GM21367 (cell line): Measurements from ENCODE around the gene ALG12.

ENCODE experiments used
- ATAC-seq: cut with Tn5 transposase; IDR thresholded peaks from one replicate; pipeline ENCODE4 v1.9.1; 2021; ENCODE audit not compliant: unreplicated experiment

Gene ALG12

GRCh38 chr22:49913446-49913845 lies 4.8 kb downstream of the ALG12 start:
- no peak for ATAC-seq

GRCh38 chr22:49913026-49913425 lies 5.2 kb downstream of the ALG12 start:
- ATAC-seq, result no peak

- no peak for ATAC-seq
Measured at GRCh38 chr22:49911881-49912625, 6.2 kb downstream of the ALG12 start.

DNA sequence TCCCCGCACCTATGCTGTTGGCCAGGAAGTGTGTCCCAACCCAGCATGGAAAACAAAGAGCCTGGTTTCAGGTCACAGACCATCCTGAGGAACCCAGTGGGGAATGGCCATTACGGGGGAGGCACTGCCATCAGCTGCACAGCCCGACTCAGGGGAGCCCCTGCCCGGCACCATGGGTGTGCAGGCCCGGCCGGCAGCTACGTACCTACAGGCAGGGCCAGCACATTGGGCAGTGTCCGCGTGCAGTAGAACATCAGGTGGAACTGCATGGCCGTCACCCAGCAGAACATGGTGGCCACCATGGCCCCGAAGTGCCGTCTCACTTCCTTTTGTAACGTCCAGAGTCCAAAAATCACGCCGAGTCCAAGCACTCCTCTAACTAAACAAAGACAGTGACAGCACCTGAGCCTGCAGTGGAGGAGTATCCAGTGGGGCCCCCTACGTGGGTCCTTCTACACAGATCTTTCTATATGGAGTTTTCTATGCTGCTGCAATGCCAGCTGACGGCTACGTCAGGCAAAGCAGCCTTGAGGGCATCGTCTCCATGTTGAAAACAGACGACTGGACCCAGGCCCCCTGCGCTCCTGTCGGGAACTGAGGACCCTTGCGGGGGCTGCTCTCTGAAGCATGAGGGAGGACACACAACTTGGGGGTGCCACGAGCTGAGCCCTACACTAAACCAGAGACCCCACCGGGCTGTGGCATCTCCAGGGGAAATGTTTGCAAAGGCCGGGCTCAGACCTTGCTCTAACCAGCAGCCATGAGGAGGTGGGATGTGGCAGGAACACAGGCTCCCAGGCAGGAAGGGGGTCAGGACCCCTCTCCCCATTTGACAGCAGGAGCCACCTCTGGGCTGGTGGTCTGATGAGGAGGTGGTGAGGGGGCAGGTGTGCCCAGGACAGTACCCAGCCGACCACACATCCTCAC lies 7.7 kb downstream of the ALG12 start:
- ATAC-seq, result no peak

DNA sequence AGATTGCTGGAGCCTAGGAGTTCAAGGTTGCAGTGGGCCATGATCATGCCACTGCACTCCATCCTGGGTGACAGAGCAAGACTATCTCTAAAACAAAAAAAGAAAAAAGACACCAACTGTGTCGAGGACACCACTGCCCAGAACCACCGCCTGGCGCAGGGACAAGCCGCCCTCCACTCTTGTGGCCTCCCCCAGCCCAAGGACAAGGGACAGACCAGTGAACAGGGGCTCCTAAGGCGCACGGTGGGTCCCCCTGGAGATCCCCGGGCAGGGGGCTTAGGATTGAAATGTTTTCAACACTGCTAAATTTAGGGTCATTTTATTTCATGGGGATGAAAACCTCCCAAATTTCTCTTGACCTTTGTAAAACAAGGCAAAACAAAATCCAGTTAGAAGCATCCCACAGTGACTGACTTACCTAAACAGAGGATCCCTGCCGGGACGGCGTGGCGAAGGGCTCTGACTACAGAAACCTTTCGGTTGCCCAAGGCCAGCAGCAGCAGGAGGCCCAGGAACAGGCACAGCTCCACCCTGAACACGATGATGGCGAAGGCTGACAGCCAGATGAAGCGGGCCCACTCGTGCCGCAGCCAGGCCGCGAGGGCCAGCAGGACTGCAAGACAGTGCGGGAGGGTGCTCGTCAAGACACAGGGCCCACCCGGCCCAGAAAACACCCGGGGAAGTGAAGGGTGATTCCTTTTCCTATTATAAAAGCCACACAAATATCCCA lies 8.6 kb downstream of the ALG12 start:
- no peak for ATAC-seq

DNA sequence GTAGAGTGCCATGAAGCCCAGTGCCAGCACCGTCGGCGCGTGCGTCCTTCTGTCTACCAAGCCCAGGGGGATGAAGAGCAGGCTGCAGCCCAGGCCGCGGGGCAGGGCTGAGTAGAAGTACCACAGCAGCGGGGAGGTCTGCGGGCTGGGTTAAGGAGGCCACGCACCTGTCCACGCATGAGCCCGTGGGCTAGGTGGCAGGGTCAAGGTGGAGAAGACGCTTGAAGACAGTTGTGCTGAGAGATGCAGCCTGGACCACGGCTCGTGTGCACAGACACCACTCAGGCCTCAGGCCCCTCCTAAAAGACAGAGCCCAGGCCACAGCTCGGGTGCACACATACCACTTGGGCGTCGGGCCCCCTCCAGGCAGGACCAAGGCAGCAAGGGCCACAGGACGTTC lies 10.4 kb downstream of the ALG12 start:
- no peak for ATAC-seq

GRCh38 chr22:49906799-49907290 lies 11.4 kb downstream of the ALG12 start:
- no peak for ATAC-seq

GRCh38 chr22:49906071-49906798 lies 12.0 kb downstream of the ALG12 start:
- no peak for ATAC-seq

DNA sequence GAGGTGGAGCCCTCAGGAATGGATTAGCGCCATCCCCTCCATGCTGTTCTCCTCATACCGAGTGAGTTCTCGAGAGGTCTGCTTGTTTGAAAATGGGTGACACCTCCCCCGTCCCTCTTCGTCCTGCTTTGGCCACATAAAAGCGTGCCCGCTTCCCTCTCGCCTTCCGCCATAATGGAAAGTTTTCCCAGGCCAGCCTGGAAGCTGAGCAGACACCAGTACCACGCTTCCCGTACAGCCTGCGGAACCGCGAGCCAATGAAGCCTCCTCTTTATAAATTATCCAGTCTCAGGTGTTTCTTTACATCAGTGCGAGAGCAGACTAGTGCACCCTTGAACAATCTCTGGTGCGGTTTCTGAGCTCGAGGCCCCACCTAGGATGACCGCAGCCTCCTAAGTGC lies 12.8 kb downstream of the ALG12 start:
- ATAC-seq, result no peak

GRCh38 chr22:49904040-49904369 lies 14.2 kb downstream of the ALG12 start:
- ATAC-seq, result no peak

DNA sequence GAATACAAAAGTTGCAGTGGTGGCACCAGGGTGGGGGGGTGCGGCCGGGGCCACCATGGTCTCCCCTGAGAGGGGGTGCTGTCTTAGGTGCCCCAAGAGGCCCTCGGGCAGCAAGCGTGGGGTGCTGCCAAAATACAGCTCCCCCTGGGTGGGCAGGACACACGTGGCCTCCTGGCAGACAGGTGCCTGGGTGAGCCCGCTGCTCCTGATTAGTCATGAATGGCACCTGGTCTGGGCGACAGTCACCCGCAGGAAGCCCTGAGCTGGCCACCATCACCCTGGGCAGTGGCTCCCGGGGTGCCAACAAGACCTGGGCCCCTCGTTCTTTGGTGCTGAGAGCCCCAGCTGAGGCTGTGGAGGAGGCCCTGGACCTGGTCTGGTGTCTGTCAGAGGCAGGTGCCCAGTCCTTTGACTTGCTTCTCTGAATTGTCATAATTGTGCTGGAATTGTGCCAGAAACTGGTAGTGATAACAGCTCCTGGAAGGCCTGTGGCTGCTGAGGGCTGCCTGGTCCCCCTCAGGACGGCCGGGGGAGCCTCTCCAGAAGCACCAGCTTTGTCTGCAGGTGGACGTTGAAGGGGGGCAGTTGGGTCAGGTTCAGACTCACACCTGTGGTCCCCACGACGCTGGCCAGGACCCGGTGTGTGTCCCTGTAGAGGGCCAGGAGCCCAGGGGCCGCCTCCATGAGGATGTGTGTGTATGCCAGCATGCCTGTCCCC lies 14.8 kb downstream of the ALG12 start:
- ATAC-seq, result no peak

- no peak for ATAC-seq
Measured at GRCh38 chr22:49901457-49901856, 16.8 kb downstream of the ALG12 start.

- no peak for ATAC-seq
Measured at GRCh38 chr22:49900441-49901230, 17.6 kb downstream of the ALG12 start.

DNA sequence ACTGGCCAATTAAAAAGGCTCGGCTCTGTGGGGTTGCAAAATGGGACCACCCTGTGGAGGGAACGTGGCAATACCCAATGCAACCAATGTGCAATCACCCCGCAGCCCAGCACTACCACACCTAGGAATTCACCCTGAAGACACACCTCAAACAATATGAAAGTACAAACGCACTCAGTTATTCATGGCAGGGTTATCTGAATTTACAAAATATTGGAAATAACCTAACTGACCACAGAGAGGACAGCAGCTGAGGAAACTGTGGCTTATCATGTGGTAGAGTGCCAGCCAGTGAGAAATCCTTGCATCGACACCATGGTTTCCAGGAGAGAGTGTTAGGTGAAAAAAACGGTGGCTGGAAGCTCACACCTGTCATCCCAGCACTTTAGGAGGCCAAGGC lies 18.7 kb downstream of the ALG12 start:
- ATAC-seq, result no peak

- ATAC-seq, result no peak
Measured at GRCh38 chr22:49897015-49897684, 21.1 kb downstream of the ALG12 start.

DNA sequence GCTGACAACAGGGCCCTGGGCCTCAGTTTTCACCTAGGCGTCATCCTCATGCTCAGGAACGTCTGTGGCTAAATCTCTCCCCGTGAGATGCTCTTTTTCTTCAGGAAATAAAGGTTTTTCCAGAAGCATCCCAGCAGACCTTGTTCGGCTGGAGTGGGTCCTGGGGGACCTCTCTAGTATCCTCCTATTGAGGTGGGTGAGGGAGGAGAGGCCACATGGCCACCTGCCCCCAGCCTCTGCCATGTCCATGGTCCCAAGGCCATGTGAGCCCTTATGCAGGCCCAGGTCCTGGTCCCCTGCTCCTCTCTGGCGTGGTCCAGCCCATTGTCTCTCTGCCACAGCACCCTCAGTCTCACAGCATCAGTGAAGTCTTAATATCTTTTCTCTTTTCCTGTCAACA lies 22.0 kb downstream of the ALG12 start:
- no peak for ATAC-seq

DNA sequence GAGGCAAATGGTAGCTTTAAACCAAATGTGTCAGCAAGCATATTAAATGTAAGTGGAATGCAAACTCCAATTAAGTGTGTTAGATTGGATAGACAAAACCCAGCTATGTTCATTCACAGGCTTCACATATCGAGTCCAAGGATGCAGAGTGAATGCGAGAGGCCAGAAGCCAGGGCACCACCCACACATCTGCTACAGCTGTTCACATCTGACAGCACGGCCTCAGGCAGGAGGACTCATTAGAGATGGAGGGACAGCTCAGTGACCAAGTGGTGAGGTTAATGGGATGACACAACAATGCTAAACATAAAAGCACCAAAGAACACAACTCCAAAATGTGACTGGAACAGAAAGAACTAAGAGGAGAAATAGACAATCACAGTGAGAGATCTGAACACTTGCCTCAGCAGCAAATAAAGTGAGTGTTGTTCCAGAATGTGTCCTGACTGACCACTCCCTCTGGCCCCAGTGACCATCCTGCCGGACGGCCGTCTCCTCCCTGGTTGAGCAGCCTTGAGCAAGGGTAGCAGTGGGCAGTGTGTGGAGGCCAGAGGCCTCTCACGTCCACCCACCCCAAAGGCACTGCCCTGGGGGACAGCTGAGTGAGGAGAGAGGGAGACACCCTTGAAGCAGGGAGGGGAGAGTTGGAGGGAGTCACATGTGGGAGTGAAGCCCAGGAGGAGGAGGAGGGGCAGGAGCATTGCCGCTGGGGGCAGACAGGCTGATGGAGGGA lies 23.8 kb downstream of the ALG12 start:
- ATAC-seq, result no peak

DNA sequence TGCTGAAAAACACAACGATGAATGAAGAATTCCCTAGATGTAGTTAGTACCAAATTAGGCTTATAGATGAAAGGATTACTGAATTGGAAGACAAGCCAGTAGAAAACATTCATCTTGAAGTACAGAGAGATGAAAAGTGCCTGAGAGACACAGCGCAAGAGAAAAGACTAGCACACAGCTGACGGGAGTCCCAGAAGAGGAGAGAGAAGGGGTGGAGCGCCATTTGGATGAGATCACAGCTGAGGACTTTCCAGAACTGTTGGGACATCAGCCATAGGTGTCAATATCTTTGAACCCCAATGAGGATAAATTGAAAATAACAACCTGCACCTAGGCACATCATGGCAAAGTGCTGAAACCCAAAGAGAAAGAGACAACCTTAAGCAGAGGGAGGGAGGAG lies 25.2 kb downstream of the ALG12 start:
- no peak for ATAC-seq
